ENCODE data around the gene DCST2. TPM values are rescaled to one million over a fixed set of nuclear protein-coding genes. Genes with fewer than 3 reads are reported as not detected.

Gene DCST2
- total and polyA plus RNA-seq, 2 of the 8 experiments (the other 6 are each of a cell fraction or from before 2014, with no cell fraction given): 0.43 to 2.1 TPM

- TF ChIP-seq RBBP5 (IDR thresholded peaks at IDR 0.05; ENCODE audit: borderline replicate concordance, low read depth, low read length): no peak
- TF ChIP-seq, protein P1, sequence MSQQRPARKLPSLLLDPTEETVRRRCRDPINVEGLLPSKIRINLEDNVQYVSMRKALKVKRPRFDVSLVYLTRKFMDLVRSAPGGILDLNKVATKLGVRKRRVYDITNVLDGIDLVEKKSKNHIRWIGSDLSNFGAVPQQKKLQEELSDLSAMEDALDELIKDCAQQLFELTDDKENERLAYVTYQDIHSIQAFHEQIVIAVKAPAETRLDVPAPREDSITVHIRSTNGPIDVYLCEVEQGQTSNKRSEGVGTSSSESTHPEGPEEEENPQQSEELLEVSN (IDR thresholded peaks at IDR 0.05): no peak
- TF ChIP-seq CHD2 (IDR thresholded peaks at IDR 0.05; ENCODE audit: low read length): no peak
- TF ChIP-seq EP300 (IDR thresholded peaks at IDR 0.05; ENCODE audit: borderline replicate concordance in 1 of 2, low read depth in 2 of 2, low read length in 2 of 2): no peak
- no peak for TF ChIP-seq BRCA1 (IDR thresholded peaks at IDR 0.05; ENCODE audit: low read depth, low read length)
- TF ChIP-seq RAD21 (IDR thresholded peaks at IDR 0.05 in 1 of 2, conservative IDR thresholded peaks at IDR 0.05 in 1 of 2; ENCODE audit: low read depth in 2 of 2, low read length in 2 of 2): no peak
Measured at GRCh38 chr1:155042789-155043188, 9.2 kb upstream of the DCST2 start (continued).

Measured in H1 (cell line).